Natural killer cell (primary cell): ENCODE data around the gene FER1L5. TPM values are rescaled to one million over a fixed set of nuclear protein-coding genes. Genes with fewer than 3 reads are reported as not detected.

Experiments
- ATAC-seq, 3 donors: fragments of 150-1000 bp in 2 of 3; fragments of 200-7000 bp in 1 of 3; cut with Tn5 transposase; 1 replicate in 1 of 3; 2 replicates in 2 of 3; pipeline ENCODE4 v1.10.0; 2021; ENCODE audit warnings: mild to moderate bottlenecking in 2 of 3, moderate library complexity in 2 of 3
- DNase-seq, 2 donors: peaks; one replicate each; pipeline versions ENCODE4 v3.0.0 to v3.0.0-alpha.2; 2013 to 2021; ENCODE audit warnings: mixed read lengths in 1 of 2
- H3K27ac ChIP-seq: one replicate; pipeline ENCODE4 v1.5.1; 2013; ENCODE audit warnings: mild to moderate bottlenecking, low read length
- H3K27me3 ChIP-seq: one replicate; pipeline ENCODE4 v1.6.1; 2013; ENCODE audit warnings: low read length; ENCODE audit not compliant: control insufficient read depth, insufficient read depth
- H3K36me3 ChIP-seq: one replicate; pipeline ENCODE4 v1.6.1; 2013; ENCODE audit warnings: low read length; ENCODE audit not compliant: control insufficient read depth, insufficient read depth
- H3K4me1 ChIP-seq: one replicate; pipeline ENCODE4 v1.6.1; 2013; ENCODE audit warnings: low read length; ENCODE audit not compliant: control insufficient read depth, insufficient read depth
- H3K4me3 ChIP-seq: one replicate; pipeline ENCODE4 v1.5.1; 2013; ENCODE audit warnings: low read length
- H3K9me3 ChIP-seq: one replicate; pipeline ENCODE4 v1.6.1; 2013; ENCODE audit warnings: low read length; ENCODE audit not compliant: control insufficient read depth, insufficient read depth
- H3K27ac Mint-ChIP-seq, 2 donors: one replicate each; pipeline ENCODE4 v1.8.0; 2022; ENCODE audit warnings: mild to moderate bottlenecking in 2 of 2, mixed read lengths in 2 of 2, moderate library complexity in 1 of 2
- H3K27me3 Mint-ChIP-seq, 2 donors: one replicate each; pipeline ENCODE4 v1.8.0; 2022; ENCODE audit warnings: low read depth in 2 of 2, mixed read lengths in 2 of 2
- H3K36me3 Mint-ChIP-seq: one replicate; pipeline ENCODE4 v1.8.0; 2022; ENCODE audit warnings: mixed read lengths
- H3K4me1 Mint-ChIP-seq, 2 donors: one replicate each; pipeline ENCODE4 v1.8.0; 2022; ENCODE audit warnings: mixed read lengths in 2 of 2
- H3K4me3 Mint-ChIP-seq: one replicate; pipeline ENCODE4 v1.8.0; 2022; ENCODE audit warnings: mild to moderate bottlenecking, moderate library complexity, mixed read lengths
- H3K9me3 Mint-ChIP-seq, 2 donors: one replicate each; pipeline ENCODE4 v1.8.0; 2022; ENCODE audit warnings: mixed read lengths in 2 of 2
- WGBS: methylation state at CpG from one replicate; pipeline ENCODE4 v1.1.7; 2013; ENCODE audit warnings: missing lambda C conversion rate; ENCODE audit not compliant: insufficient coverage; 5-methylcytosine and 5-hydroxymethylcytosine counted together
- intact Hi-C: fragments of 100-400 bp; cut with micrococcal nuclease; formaldehyde crosslinking; loops from one replicate; pipeline ENCODE4 v1.14.2; 2022
- total RNA-seq, 4 donors: library from RNA; stranded (reverse); fragments of 120-200 nt in 1 of 4; gene quantifications; one replicate each; pipeline versions ENCODE4 v1.2.3 to v1.2.4, GENCODE V29; 2013 to 2022
- TF ChIP-seq, protein P1 (sequence below): fragments of 200-600 bp; IDR thresholded peaks from one replicate; pipeline ENCODE4 v1.8.0; 2022; ENCODE audit warnings: antibody characterized with exemption

Gene FER1L5
- total RNA-seq, 3 donors from 2014 or later (not counting 1 experiment from before 2014, with no cell fraction given), result not detected

DNA sequence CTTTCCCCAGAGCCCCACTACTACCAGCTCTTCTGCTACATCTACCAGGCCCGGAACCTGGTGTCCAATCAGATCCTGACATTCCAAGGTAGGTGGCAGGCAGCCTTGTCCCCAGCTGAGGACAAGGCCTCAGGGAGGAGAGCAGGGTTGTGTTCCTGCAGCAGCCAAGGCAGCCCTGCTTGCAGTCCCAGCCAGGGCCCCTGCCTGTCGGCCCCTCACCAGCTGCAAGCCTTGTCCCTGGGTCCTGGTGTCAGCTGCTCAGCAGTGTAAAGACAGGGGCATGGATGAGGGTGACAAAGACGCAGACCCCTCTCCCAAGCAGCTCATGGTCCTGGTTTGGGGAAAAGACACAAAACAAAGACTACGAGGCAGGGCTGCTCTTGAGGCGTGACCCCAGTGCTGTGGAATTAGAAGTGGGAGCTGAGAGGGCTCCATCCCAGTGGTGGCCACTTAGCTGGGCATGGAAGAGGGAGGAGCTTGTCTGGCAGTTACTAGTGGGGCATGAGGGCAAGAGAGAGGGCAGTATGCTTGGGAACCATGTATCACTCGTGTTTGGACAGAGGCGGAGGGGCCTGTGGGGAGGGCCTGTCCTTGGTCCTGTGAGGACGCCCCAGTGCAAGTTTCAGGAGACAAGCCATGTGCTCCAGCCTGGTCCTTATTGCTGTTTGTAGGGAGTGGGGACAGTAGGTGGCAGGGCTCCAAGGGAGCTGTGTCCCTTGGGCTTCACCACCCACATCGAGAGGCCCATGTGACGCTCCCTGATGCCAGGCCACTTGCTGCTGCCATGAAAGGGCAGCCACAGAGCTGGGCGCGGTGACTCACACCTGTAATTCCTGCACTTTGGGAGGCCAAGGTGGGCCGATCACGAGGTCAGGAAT lies 49.8 kb downstream of the FER1L5 start:
- ATAC-seq (no peak), DNase-seq (no peak)
- Mint-ChIP-seq H3K4me1 (no peaks in the 10 kb centered on the region), H3K27me3 (no peaks in the 10 kb centered on the region), H3K9me3 (no peaks in the 10 kb centered on the region), H3K36me3 (no peaks in the 10 kb centered on the region), H3K4me3 (no peak overlapping the region), H3K27ac (no peak overlapping the region)
- Histone ChIP-seq H3K9me3 (no peaks in the 10 kb centered on the region), H3K4me3 (no peak overlapping the region), H3K4me1 (no peaks in the 10 kb centered on the region), H3K27me3 (no peaks in the 10 kb centered on the region), H3K27ac (no peak overlapping the region), H3K36me3 (no peaks in the 10 kb centered on the region)
- TF ChIP-seq, protein P1, sequence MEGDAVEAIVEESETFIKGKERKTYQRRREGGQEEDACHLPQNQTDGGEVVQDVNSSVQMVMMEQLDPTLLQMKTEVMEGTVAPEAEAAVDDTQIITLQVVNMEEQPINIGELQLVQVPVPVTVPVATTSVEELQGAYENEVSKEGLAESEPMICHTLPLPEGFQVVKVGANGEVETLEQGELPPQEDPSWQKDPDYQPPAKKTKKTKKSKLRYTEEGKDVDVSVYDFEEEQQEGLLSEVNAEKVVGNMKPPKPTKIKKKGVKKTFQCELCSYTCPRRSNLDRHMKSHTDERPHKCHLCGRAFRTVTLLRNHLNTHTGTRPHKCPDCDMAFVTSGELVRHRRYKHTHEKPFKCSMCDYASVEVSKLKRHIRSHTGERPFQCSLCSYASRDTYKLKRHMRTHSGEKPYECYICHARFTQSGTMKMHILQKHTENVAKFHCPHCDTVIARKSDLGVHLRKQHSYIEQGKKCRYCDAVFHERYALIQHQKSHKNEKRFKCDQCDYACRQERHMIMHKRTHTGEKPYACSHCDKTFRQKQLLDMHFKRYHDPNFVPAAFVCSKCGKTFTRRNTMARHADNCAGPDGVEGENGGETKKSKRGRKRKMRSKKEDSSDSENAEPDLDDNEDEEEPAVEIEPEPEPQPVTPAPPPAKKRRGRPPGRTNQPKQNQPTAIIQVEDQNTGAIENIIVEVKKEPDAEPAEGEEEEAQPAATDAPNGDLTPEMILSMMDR, result no peak
- 92% methylated on average over 14 of the region's 14 CpGs for WGBS
- intact Hi-C loops, result no loop called here

DNA sequence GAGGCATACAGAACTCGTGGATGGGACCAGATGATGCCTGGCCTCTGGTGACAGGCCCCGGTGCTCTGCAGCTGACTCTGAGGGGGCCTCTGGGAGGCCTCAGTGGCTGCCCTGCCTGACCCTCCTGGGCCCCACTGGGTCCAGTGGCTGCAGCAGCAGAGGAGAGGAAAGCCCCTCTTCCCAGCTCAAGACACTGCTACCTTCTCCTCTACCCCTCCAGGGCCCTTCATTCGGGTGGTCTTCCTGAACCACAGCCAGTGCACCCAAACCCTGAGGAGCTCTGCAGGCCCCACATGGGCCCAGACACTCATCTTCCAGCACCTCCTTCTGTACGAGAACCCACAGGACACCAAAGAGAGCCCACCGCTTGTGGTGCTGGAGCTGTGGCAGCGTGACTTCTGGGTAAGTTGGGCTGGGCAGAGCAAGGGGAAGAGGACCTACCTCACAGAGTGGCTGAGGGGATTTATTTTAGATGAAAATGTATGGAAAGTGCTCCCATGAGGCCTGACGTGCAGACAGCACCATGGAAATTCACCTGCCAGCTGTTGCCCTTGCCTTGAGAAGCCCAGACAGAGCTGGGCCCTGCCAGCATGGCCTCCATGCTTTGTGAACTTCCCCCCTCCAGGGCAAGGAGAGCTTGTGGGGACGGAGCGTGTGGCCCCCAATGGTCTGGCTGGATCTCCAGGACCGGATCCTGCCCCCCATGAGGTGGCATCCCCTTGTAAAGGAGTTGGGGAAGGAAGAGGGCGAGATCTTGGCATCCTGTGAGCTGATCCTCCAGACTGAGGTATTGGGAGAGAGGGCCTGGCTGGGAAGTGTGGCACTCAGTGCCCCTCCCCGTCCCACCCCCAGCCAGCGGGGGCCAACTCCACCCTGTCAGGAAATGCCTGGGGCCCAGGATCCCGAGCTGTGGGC lies 51.0 kb downstream of the FER1L5 start:
- ATAC-seq (no peak), DNase-seq (no peak)
- Mint-ChIP-seq H3K9me3 (no peaks in the 10 kb centered on the region), H3K4me3 (no peak overlapping the region), H3K36me3 (no peaks in the 10 kb centered on the region), H3K27me3 (no peaks in the 10 kb centered on the region), H3K27ac (no peak overlapping the region), H3K4me1 (no peaks in the 10 kb centered on the region)
- no peaks in the 10 kb centered on the region for H3K36me3 ChIP-seq
- no peak overlapping the region for H3K4me3 ChIP-seq
- H3K27ac ChIP-seq, result no peak overlapping the region
- 76% methylated on average over 14 of the region's 14 CpGs for WGBS
- intact Hi-C loops, result no loop called here
- TF ChIP-seq, protein P1, result no peak
- H3K9me3 ChIP-seq, result no peaks in the 10 kb centered on the region
- no peaks in the 10 kb centered on the region for H3K4me1 ChIP-seq
- H3K27me3 ChIP-seq, result no peaks in the 10 kb centered on the region

DNA sequence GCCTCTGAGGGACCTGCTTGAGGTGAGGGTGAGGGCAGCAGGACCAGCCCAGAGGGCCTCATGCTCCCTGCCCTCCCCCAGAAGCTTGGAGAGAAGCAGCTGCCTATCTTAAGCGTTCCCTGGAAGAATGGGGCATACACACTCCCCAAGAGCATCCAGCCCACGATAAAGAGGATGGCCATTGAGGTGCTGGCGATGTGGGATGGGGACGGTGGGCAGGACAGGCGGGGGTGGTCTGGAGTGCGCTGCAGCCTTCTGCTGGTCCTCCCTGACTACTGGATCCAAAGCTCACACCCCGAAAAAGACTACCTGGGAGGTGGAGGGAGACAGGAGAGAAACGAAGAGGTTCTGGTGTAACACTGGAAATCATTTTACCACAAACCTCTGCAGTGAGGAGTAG lies 51.7 kb downstream of the FER1L5 start:
- no peaks in the 10 kb centered on the region for H3K4me1 ChIP-seq
- Mint-ChIP-seq H3K4me3 (no peak overlapping the region), H3K9me3 (no peaks in the 10 kb centered on the region), H3K27ac (no peak overlapping the region), H3K4me1 (no peaks in the 10 kb centered on the region), H3K27me3 (no peaks in the 10 kb centered on the region), H3K36me3 (no peaks in the 10 kb centered on the region)
- TF ChIP-seq, protein P1, result no peak
- no peaks in the 10 kb centered on the region for H3K27me3 ChIP-seq
- H3K4me3 ChIP-seq, result no peak overlapping the region
- intact Hi-C loops, result no loop called here
- no peaks in the 10 kb centered on the region for H3K9me3 ChIP-seq
- WGBS, result 82% methylated on average over 7 of the region's 8 CpGs
- no peaks in the 10 kb centered on the region for H3K36me3 ChIP-seq
- H3K27ac ChIP-seq, result no peak overlapping the region
- ATAC-seq (no peak), DNase-seq (no peak)
